HepG2 (cell line): ENCODE results near the gene TBC1D14. TPM values are rescaled to one million over a fixed set of nuclear protein-coding genes. Genes with fewer than 3 reads are reported as not detected.

Experiments
- ASH2L ChIP-seq: fragments of 300-600, 200-600 bp; sonication (generic); IDR thresholded peaks from 2 replicates; pipeline ENCODE4 v1.7.0; 2017; ENCODE audit warnings: low read depth, mild to moderate bottlenecking, moderate library complexity, mixed read lengths, low read length; ENCODE audit not compliant: insufficient read length
- FOSL1 ChIP-seq: sonication (generic); formaldehyde crosslinking; IDR thresholded peaks from 2 replicates; pipeline ENCODE4 v1.9.0; 2021; ENCODE audit warnings: missing genetic modification reagents, borderline replicate concordance
- FOSL2 ChIP-seq: sonication (generic); formaldehyde crosslinking; IDR thresholded peaks from 2 replicates; pipeline ENCODE4 v1.4.0; 2020; ENCODE audit warnings: missing genetic modification reagents
- GABPB1 ChIP-seq: IDR thresholded peaks from 2 replicates; pipeline ENCODE4 v1.6.1; 2016; ENCODE audit warnings: mild to moderate bottlenecking, missing genetic modification reagents, moderate library complexity, missing compliant biosample characterization
- JDP2 ChIP-seq: sonication (generic); formaldehyde crosslinking; IDR thresholded peaks from 2 replicates; pipeline ENCODE4 v1.8.1; 2022; ENCODE audit warnings: missing genetic modification reagents, borderline replicate concordance
- MED8 ChIP-seq: sonication (generic); formaldehyde crosslinking; IDR thresholded peaks from 2 replicates; pipeline ENCODE4 v1.8.1; 2023; ENCODE audit warnings: mild to moderate bottlenecking, missing genetic modification reagents; ENCODE audit not compliant: insufficient replicate concordance
- PITX1 ChIP-seq: sonication (generic); formaldehyde crosslinking; IDR thresholded peaks from 2 replicates; pipeline ENCODE4 v1.5.1; 2020; ENCODE audit warnings: mild to moderate bottlenecking, missing genetic modification reagents
- ZBTB3 ChIP-seq: sonication (generic); formaldehyde crosslinking; IDR thresholded peaks from 2 replicates; pipeline ENCODE4 v1.4.0; 2020; ENCODE audit warnings: low read depth, mild to moderate bottlenecking, moderate library complexity, missing genetic modification reagents, borderline replicate concordance
- ZNF589 ChIP-seq: sonication (generic); formaldehyde crosslinking; conservative IDR thresholded peaks from 2 replicates; pipeline ENCODE4 v1.8.0; 2022; ENCODE audit warnings: mild to moderate bottlenecking, moderate library complexity, missing genetic modification reagents
- ZNF776 ChIP-seq: sonication (generic); formaldehyde crosslinking; IDR thresholded peaks from 2 replicates; pipeline ENCODE4 v1.4.0; 2020; ENCODE audit warnings: mild to moderate bottlenecking, missing genetic modification reagents
- polyA plus RNA-seq, 8 experiments: library from polyadenylated mRNA; depleted of rRNA in 3 of 8; stranded (reverse) in 7 of 8; unstranded in 1 of 8; fragments of >200 nt; fragmentation: Illumina TruSeq in 4 of 8; extraction: Trizol in 4 of 8; gene quantifications; 2 replicates each; pipeline versions ENCODE4 v1.2.1 to v1.2.3, GENCODE V29; 2011 to 2016; ENCODE audit warnings: low read depth in 4 of 8, missing spikeins in 1 of 8, mixed read lengths in 1 of 8; ENCODE audit not compliant: insufficient read depth in 1 of 8
- total RNA-seq, 5 experiments: library from RNA; depleted of rRNA; stranded (reverse); fragments of >200 nt; fragmentation: Illumina TruSeq; extraction: Trizol; gene quantifications; 2 replicates each; pipeline ENCODE4 v1.2.3, GENCODE V29; 2016; ENCODE audit warnings: low read depth in 1 of 5
- TF ChIP-seq, protein P1 (sequence below): sonication (generic); formaldehyde crosslinking; IDR thresholded peaks from 2 replicates; pipeline ENCODE4 v1.5.0; 2020; ENCODE audit warnings: missing genetic modification reagents, mild to moderate bottlenecking, borderline replicate concordance
- TF ChIP-seq, protein P2 (sequence below): sonication (generic); formaldehyde crosslinking; IDR thresholded peaks from 2 replicates; pipeline ENCODE4 v1.8.0; 2022; ENCODE audit warnings: low read depth, missing genetic modification reagents
- TF ChIP-seq, protein P3 (sequence below): sonication (generic); formaldehyde crosslinking; IDR thresholded peaks from 2 replicates; pipeline ENCODE4 v1.4.0; 2020; ENCODE audit warnings: mild to moderate bottlenecking, missing genetic modification reagents
- TF ChIP-seq, protein P4 (sequence below): sonication (generic); formaldehyde crosslinking; conservative IDR thresholded peaks from 2 replicates; pipeline ENCODE4 v1.4.0; 2020; ENCODE audit warnings: missing genetic modification reagents
- TF ChIP-seq, protein P5 (sequence below): sonication (generic); formaldehyde crosslinking; IDR thresholded peaks from 2 replicates; pipeline ENCODE4 v1.8.0; 2023; ENCODE audit warnings: mild to moderate bottlenecking, missing genetic modification reagents
- TF ChIP-seq, protein P6 (sequence below): sonication (generic); formaldehyde crosslinking; IDR thresholded peaks from 2 replicates; pipeline ENCODE4 v1.5.0; 2020; ENCODE audit warnings: missing genetic modification reagents, mild to moderate bottlenecking, borderline replicate concordance

TBC1D14 gene
- total and polyA plus RNA-seq, 2 of the 13 experiments (the other 11 are each of a cell fraction or from before 2014, with no cell fraction given): 29.5 to 46.5 TPM

DNA sequence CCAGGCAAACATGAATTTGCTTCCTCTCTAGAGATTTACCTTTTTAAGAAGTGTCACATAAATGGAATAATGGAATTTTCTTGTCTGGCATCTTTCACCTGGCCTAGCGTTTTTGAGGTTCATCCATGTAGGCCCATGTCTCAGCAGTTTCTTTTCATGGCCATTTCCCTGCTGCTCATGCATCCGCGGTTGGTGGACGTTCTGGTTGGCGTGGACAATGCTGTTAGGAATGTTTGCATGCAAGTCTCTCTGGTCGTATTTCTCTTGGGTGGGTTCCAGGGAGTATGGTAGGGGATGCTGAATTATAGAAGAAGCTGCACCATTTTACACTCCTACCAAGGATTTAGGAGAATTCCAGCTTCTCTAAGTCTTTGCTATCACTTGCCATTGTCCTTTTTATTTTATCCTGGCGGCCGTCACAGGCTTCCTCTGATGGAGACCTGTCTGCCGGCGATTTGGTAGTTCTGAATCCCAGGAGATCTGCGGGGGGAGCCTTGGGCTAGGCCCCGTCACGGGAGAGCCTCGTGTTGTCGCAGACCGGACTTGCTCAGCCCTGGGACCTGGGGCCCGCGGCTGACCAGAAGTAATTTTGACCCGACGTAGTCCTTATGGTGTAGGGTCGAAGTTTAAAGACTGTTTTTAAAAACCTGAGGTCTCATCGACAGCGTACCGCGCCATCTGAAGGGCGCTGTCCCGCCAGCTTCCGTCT is 76.6 kb downstream of the TBC1D14 start (continued):
- TF ChIP-seq, protein P1, sequence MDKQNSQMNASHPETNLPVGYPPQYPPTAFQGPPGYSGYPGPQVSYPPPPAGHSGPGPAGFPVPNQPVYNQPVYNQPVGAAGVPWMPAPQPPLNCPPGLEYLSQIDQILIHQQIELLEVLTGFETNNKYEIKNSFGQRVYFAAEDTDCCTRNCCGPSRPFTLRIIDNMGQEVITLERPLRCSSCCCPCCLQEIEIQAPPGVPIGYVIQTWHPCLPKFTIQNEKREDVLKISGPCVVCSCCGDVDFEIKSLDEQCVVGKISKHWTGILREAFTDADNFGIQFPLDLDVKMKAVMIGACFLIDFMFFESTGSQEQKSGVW: no peak
- TF ChIP-seq FOSL2: no peak
- no peak for TF ChIP-seq GABPB1 (CRISPR knock-in tag)
- TF ChIP-seq, protein P2, sequence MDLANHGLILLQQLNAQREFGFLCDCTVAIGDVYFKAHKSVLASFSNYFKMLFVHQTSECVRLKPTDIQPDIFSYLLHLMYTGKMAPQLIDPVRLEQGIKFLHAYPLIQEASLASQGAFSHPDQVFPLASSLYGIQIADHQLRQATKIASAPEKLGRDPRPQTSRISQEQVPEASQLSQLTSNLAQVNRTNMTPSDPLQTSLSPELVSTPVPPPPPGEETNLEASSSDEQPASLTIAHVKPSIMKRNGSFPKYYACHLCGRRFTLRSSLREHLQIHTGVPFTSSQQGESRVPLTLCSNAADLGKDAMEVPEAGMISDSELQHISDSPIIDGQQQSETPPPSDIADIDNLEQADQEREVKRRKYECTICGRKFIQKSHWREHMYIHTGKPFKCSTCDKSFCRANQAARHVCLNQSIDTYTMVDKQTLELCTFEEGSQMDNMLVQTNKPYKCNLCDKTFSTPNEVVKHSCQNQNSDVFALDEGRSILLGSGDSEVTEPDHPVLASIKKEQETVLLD (CRISPR knock-in tag): no peak
- TF ChIP-seq PITX1 (CRISPR knock-in tag): no peak
- TF ChIP-seq JDP2 (CRISPR knock-in tag): no peak
- no peak for TF ChIP-seq ZNF589 (CRISPR knock-in tag)
- TF ChIP-seq ZBTB3: no peak
- TF ChIP-seq, protein P3, sequence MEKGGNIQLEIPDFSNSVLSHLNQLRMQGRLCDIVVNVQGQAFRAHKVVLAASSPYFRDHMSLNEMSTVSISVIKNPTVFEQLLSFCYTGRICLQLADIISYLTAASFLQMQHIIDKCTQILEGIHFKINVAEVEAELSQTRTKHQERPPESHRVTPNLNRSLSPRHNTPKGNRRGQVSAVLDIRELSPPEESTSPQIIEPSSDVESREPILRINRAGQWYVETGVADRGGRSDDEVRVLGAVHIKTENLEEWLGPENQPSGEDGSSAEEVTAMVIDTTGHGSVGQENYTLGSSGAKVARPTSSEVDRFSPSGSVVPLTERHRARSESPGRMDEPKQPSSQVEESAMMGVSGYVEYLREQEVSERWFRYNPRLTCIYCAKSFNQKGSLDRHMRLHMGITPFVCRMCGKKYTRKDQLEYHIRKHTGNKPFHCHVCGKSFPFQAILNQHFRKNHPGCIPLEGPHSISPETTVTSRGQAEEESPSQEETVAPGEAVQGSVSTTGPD (CRISPR knock-in tag): 0 out of 2 replicates have a peak, but pooled peaks have one; percentile 41
- TF ChIP-seq FOSL1 (CRISPR knock-in tag): no peak
- TF ChIP-seq, protein P4, sequence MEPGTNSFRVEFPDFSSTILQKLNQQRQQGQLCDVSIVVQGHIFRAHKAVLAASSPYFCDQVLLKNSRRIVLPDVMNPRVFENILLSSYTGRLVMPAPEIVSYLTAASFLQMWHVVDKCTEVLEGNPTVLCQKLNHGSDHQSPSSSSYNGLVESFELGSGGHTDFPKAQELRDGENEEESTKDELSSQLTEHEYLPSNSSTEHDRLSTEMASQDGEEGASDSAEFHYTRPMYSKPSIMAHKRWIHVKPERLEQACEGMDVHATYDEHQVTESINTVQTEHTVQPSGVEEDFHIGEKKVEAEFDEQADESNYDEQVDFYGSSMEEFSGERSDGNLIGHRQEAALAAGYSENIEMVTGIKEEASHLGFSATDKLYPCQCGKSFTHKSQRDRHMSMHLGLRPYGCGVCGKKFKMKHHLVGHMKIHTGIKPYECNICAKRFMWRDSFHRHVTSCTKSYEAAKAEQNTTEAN (CRISPR knock-in tag): 0 out of 2 replicates have a peak, but pooled peaks have one; percentile 28
- TF ChIP-seq ZNF776 (CRISPR knock-in tag): no peak
- TF ChIP-seq, protein P5, sequence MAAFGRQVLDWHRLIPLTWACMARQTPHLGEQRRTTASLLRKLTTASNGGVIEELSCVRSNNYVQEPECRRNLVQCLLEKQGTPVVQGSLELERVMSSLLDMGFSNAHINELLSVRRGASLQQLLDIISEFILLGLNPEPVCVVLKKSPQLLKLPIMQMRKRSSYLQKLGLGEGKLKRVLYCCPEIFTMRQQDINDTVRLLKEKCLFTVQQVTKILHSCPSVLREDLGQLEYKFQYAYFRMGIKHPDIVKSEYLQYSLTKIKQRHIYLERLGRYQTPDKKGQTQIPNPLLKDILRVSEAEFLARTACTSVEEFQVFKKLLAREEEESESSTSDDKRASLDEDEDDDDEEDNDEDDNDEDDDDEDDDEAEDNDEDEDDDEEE (CRISPR knock-in tag): 0 out of 2 replicates have a peak, but pooled peaks have one; percentile 35
- TF ChIP-seq, protein P6, sequence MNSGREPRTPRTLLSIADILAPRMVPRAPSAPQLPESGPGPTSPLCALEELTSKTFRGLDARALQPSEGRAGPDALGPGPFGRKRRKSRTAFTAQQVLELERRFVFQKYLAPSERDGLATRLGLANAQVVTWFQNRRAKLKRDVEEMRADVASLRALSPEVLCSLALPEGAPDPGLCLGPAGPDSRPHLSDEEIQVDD: no peak
- TF ChIP-seq ASH2L: no peak
- no peak for TF ChIP-seq MED8
